NCI-H345 (cell line): ENCODE results near the gene RGS9.
A peak's percentile ranks its signal among the peaks of the same experiment; 100 is the strongest.

Experiments used
- DNase-seq: peaks from one replicate; lab custom pipeline; 2025; lab: John Stamatoyannopoulos, UW

The RGS9 gene

DNA sequence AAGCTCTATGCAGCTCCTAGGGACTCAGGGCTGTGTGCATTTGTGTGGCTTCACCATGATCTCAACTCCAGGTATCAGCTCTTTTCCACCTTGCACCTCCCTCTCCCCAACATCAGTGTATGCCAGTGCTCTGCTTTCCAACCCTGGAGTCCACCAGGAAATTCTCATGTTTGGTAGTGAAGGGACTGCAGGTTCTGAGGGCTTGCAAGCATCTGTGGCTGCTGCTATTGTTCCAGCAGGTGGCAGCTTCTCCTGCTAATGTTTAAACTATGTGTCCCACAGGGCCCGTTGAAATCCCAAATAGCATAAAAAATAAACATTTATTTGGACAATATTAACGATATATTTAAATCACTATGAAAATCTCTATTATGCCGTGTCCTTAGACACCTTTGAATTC is 82.0 kb downstream of the RGS9 start:
- no peak for DNase-seq

DNA sequence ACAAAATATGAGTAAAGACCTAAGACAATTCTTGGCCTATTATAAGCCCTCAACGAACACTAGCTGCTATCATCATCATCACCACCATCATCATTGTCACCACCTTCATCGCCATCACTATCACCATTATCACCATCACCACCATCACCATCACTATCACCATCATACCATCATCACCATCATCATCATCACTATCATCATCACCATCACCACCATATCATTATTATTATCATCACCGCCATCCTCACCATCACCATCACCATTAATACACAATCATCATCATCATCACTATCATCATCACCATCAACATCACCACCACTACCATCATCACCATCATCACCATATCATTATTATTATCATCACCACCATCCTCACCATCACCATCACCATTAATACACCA is 82.5 kb downstream of the RGS9 start:
- DNase-seq: no peak

DNA sequence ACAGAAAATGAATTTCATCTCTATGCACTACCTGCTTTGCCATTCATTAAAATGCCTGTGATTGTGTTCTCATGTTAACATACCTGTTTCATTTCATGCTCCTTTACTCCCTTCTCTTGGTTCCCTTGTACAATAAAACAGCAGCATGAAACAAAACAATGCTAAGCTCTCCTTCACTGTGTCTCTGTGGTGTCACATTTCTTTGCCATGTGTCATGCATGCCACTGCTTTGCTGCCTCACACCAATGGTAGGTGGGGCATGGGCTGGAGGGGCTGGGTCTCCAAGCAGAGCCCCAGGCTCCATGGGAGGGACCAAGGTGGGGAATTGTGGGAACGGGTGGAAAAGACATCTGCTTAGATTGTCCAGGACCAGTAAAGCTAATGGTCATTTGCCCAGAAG is 83.6 kb downstream of the RGS9 start:
- DNase-seq: no peak

DNA sequence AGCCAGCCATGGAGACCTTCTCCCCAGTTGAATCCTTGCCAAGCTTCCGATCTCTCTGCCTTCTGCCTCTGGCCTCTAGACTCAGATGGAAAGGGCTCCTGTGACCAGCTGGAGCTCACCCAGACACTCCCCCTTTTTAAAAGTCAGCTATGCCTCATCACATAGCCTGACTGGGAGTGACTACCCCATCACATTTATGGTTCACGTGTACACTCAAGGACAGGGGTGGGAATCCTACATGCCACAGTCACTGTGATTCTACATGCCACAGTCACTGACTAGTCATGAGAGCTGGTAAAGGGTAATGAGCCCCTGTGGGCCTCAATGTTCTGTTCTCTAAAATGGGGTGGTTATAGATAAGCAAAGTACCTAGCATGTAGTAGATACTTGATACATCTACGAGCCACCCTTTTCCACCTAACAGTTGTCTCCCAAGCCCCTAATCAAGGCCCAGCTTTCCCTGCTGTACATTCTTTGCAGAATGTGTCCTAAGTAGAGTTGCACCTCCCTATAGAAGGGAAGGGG is 85.1 kb downstream of the RGS9 start:
- no peak for DNase-seq

DNA sequence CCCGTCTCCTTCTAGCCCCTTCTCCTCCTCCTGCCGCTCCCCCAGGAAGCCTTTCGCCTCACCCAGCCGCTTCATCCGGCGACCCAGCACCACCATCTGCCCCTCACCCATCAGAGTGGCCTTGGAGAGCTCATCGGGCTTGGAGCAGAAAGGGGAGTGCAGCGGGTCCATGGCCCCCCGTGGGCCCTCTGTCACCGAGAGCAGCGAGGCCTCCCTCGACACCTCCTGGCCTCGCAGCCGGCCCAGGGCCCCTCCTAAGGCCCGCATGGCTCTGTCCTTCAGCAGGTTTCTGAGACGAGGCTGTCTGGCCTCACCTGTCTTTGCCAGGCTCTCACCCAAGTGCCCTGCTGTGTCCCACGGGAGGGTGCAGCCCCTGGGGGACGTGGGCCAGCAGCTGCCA is 87.9 kb downstream of the RGS9 start:
- DNase-seq: no peak

DNA sequence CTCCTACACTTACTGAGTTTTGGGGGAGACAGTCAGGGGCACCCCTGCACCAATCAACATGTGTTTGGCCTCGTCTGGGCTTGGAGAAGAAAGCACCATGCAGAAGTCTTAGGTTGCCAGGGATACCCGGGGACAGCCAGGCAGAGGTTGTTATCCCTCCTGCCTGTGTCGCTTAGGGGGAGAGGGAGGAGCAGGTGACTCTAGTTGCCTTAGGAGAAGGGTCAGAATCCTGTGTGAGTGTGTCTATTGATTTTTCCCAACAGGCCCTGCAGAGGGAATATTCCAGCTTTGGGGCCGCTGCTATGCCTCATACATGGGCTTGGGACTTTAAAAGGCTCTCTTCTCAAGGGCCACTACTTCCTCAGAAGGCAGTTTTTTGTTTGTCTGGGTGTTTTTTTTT is 89.1 kb downstream of the RGS9 start:
- no peak for DNase-seq

DNA sequence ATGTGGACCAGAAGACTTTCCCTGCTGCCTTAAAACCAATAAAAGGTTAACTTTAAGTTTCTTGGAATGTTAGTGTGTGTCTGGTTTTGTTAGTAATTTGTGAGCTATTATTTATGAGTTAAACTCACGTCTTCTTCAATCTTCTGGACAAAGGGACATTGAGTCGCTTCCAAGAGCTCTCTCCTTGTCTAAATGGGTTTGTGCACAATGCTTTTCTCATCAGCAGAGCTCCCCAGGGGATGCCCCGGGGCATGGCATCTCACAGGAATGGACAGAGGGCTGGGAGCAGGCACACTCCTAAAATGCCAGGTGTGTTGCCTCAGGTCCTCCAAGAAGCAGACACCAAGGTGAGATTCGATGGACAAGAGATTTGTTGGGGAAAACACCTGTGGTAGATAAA is 90.5 kb downstream of the RGS9 start:
- no peak for DNase-seq

DNA sequence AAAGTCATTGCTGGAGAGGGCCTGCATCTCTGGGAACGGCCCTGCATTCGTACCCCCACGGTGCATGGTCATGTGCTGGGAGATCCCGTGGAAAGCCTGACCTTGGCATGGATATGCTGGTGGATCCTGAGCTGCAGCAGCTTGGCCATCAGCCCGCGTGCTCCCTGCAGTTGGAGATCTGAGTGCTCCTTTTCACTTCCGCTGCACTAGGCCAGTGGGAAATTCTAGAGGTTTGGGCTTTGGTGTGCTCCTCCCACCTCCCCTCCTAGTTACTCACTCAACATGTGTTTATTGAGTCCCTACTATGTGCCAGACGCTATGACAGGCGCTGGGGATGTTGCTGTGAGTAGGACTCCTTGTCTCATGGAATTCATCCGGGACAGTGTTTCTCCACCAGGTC is 91.1 kb downstream of the RGS9 start:
- no peak for DNase-seq

DNA sequence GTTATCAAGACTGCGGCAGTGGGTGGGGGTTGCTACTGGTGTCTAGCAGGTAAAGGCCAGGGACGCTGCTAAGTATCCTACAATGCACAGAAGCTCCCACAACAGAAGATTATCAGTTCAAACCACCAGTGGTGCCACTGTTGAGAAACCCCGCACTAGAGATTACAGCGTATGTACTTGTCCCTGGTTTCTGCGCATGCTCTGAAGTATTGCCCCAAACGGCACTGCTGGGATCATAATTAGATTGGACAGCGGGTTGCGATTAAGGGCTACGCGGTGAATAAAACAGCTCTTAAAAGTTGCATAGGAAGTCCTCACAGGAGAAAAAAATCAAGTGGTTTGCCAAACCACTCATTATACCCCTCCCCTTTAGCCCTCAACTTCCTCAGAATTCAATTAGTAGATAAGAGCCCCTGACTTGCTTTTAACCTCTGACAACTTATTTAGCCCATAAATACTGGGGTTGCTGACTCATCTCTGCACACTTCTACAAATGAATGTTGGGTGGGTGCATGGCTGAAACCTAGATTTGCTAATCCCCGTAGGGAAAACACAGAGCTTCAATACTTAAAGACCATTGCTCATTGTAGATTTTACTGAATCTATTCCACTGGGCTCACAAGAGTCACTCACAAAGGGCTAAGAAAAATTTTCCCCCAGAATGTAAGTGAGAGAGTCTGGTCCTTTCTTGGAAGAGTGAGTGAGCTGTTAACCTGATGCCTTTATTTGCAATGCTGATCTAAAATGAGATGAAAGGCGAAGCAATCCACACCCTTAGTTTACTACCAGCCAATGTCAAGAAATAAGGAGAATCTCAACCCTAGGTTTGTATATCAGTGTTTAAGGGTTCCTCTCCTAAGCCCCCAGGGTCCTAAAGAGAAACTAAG is 91.8 kb downstream of the RGS9 start:
- no peak for DNase-seq

DNA sequence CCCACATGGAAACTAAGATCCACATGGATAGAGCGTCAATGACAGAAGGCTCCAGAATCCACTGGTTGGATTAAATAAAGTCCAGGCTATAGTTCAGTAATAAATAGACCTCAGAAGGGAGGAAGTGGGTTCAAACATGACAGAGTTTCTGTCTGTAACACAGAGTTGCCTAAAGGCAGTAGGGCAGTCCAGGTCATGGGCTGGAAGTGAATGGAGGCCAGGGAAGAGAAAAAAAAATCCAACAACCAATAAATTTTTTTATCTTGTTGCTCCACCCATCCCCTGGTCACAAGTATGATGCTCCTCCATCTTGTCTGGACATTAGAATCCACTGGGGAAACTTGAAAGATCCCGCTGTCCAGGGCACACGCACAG is 92.4 kb downstream of the RGS9 start:
- no peak for DNase-seq

DNA sequence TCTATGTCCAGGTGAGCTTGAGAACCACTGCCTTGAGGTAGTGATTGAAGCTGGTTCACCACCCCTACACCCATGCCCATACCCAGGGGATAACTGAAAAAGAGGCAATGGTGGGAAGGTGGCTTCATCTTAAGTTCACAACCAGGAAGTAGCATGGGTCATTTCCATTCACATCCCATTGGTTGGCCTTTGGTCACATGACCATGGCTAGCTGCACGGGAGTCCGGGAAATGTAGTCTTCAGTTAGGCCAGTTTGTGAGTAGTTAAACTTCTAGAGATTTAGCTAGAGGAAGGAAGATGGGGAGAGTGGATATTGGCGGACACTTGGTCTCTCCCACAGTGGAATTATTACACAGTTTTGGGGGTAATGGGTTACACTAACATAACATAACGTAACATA is 92.9 kb downstream of the RGS9 start:
- DNase-seq: no peak

DNA sequence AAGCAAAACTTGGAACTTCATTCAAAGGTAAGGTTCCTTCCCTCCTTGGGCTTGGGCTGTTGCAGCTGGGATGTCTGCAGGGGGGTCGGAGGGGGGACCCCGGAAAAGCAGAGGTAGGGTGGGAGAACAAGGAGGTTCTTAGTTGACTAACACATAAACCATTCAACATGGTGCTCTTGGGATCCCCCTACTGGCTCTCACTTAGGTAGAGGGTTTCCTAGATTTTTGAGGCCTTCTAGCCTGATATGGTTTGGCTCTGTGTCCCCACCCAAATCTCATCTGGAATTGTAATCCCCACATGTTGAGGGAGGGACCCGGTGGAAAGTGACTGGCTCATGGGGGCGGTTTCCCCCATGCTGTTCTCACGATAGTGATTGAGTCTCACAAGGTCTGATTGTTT is 93.9 kb downstream of the RGS9 start:
- DNase-seq: no peak

DNA sequence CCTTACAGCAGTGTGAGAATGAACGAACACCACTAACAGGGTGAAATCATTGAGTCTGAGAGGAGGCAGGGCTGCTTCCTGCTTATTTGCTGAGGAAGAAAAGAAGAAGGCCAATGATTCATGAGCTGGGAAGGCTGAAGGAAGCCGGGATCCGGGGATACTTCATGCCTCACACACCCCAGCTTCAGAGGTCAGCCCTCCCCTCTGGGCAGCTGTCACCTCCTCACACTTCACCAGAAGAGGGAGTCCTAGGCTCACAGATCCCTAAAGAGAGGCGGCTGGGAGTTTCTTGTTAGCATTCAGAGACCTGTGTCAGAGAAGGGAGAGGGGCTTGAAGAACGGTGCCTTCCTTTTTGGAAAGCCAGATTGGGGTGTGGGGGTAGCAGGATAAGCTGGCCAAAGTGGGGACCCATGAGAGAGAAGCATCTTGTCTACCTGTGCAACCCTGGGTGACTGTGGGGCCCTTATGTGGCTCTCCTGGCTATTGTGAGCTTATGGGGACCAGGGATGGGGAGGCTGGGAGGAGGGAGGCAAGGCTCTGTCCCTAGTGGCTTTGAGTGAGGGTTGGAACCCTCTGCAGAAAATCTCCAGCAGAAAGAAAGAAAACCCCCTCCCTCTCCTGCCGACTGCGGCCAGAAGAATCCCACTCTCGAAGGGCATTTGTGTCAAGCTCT is 94.6 kb downstream of the RGS9 start:
- DNase-seq: peak; percentile 77

DNA sequence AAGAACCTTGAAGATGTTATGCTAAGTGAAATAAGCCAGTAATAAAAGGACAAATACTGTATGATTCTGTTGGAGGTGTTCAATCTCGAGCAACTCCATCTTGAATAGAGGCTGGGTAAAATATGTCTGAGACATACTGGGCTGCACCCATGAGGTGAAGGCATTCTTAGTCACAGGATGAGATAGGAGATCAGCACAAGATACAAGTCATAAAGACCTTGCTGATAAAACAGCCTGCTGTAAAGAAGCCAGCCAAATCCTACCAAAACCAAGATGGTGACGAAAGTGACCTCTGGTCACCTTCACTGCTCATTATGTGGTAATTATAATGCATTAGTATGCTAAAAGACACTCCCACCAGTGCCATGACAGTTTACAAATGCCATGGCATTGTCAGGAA is 98.1 kb downstream of the RGS9 start:
- no peak for DNase-seq

DNA sequence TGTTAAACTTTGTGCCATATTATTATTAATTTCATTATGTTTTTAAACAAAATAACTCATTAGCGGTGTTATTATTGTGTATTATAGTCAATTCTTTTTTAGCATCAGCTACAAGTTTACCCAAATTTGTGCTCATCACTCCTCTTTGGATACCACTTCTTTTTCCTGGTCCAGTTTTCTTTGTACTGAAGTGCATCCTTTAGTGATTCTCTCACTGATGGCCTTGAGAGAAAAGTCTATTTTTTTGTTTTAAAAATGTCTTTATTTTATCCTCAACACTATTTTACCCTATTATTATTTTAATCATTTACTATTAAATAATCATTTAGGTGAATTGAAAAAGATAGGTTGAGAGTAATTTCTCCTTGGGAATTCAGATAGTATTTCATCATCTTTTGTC is 99.2 kb downstream of the RGS9 start:
- no peak for DNase-seq

DNA sequence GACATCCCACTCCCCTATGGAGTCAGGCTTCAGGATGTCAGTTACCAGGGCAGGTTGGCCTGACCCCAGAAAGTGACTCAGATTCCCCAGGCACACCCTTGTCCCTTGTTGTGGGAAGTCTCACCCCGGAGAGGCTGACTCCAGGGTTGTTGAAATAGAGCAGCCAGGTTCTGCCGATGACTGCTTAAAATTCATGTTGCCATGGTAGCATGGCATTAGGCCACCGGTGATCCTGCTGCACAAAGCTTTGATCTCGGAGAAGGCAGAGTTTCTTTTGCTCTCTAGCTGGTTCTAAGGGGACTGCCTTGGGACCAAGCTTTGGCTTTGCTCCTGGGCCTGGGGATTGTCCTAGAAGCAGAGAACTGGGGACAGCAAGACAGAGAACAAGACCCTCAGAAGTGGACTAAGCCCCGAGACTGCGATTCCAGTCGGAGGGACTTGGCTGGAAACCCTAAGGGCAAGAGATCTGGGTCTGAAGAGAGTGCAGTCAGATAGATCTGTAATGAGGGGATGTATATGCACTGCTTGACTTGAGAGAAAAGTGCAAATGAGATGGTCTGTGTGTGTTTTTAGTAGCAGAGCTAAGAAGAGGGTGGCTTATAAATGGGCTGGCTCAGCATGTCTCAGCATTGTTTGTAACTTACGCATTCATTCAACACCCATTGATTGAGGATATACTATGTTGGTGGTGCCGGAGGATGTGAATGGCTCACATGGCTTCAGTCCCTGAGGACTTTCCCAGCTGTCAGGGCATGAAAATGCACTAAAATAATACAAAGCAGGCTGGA is 106.9 kb downstream of the RGS9 start:
- DNase-seq: peak; percentile 82

DNA sequence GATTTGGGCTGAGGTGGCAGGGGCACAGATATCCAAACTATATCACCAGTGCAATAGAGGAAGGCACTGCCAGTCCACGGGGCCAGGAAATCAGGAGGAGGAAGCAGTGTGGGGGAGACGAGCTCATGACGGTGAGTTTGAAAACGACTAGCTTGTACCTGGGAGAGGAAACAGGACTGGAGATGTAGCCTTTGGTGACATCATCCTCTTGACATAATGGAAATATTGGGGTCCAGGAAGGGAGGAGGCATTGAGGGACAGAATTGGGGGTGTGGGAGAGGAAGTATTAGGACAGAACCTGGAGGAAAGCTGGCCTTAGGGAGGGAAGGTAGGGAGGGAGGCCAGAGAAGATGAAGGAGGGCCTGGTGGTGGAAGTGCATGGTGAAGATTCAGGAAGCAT is 109.1 kb downstream of the RGS9 start:
- no peak for DNase-seq

DNA sequence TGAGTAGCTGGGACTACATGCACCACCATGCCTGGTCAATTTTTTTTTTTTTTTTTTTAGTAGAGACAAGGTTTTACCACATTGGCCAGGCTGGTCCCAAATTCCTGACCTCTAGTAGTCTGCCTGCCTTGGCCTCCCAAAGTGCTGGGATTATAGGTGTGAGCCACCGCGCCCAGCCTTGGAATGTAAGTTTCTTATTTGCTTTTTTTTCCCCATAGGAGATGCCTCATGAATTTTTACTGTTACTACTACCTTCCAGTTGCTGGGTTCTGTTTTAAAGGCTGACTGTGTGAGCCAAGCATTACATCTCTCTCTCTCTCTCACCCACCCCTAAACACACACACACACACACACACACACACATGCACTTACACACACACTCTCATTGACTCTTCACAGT is 112.6 kb downstream of the RGS9 start:
- no peak for DNase-seq

DNA sequence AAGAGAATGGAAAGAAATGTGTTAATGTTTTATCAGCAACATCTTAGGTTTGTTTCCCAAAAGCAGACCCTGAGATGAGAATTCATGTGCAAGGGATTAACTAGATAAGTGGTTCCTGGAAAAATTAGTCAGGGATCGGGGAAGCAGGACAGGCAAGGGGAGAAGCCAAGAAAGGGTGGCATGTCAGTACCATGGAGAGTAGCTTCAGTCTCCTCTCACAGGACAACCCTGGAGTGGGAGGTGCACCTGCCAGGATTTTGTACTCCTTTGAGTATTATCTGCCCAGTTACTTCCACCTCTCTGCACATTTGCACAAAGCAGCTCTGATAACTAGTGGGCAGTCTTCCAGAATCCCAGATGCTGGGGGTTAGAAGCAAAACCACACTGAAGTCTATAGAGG is 117.0 kb downstream of the RGS9 start:
- DNase-seq: no peak

DNA sequence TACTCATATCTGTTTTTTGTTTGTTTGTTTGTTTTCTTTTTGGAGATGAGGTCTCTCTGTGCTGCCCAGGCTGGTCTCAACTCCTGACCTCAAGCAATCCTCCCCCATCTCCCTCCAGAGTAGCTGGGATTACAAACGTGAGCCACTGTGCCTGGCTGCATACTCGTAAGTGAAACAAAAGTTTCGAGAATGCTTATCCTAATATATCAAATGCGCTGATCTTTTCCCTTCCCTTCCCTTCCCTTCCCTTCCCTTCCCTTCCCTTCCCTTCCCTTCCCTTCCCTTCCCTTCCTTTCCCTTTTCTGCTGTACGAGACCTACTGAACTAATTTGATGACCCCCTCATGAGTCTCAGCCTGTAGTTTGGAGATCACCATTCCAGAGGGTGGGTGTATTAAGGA is 122.1 kb downstream of the RGS9 start:
- DNase-seq: no peak

DNA sequence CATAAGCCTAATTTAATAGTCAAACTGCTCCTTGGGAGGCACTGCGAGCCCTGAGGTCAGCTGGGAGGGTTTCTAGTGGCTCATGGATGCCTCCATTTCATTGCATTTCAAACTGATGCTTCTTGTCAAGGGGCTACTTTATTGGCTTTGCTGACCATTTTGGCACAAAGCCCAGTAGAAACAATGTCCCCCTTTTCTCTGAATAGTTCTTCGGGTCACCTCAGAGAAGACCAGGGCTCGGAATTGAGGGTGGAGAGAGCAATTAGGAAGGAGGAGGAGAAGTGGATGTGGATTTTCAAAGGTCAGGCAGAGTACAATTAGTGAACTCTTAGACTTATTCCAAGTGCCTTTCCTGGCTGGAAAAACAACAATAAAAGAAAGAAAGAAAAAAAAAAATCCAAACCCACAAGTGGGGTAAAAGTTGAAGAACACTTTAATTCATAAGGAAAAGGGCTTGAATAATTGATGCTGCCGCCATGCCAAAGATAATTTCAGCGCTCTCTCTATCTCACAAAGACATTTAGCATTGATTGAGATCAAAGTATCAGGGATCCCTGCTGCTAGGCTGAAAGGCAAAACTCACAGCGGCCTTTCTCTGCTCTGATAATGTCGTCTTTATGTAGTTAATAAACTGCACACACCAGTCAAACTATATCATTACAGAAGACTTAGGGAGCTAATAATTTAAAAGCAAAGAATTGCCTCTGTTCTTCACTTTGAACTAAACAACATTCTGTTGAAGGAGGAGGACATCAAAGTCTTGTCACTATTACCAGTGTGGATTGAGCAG is 122.7 kb downstream of the RGS9 start:
- DNase-seq: no peak

DNA sequence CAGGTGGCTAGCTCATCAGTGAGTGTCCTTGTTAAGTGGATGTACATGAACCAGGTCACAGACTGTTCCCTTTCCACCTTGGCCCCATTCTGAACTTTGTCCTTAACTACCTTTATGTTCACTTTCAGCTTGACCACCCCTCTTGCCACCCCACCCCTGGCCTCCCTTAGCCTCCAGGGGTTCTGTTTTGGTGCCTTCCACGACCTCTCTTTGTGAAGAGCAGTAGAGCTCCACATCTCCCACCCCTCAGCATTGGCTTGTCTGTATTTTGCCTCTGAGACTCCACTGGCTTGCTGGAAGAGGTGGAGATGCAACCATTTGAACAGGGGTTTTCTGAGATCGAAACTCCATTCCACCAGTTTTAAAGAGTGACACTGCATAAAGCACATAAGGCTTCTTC is 123.5 kb downstream of the RGS9 start:
- no peak for DNase-seq
